K562 (cell line): Measurements from ENCODE around the gene TOR1A. TPM values are rescaled to one million over a fixed set of nuclear protein-coding genes. Genes with fewer than 3 reads are reported as not detected.
A peak's percentile ranks its signal among the peaks of the same experiment; 100 is the strongest.

Experiments used
- BCL6 ChIP-seq: fragments of 250-450 bp; sonication (Bioruptor Pico); IDR thresholded peaks from 2 replicates; pipeline ENCODE4 v1.4.0; 2020
- BRD4 ChIP-seq: fragments of 200-600 bp; sonication (generic); IDR thresholded peaks from 2 replicates; pipeline ENCODE4 v1.6.1; 2017; ENCODE audit warnings: inconsistent platforms
- BRF1 ChIP-seq: IDR thresholded peaks from 3 replicates; pipeline ENCODE4 v1.6.1; 2011; ENCODE audit warnings: borderline replicate concordance, mild to moderate bottlenecking; ENCODE audit not compliant: insufficient read length; ENCODE audit errors: extremely low read depth
- DDX20 ChIP-seq: fragments of 450-650 bp; IDR thresholded peaks from 2 replicates; pipeline ENCODE4 v1.6.1; 2016; ENCODE audit warnings: missing genetic modification characterization, low read depth, mild to moderate bottlenecking, missing compliant biosample characterization, moderate library complexity
- EP400 ChIP-seq: fragments of 450-650 bp; IDR thresholded peaks from 2 replicates; pipeline ENCODE4 v1.6.1; 2017; ENCODE audit warnings: antibody characterized with exemption, mild to moderate bottlenecking, moderate library complexity
- FOXA3 ChIP-seq, 2 experiments: fragments of 450-650 bp in 1 of 2; sonication (generic) in 1 of 2; formaldehyde crosslinking; IDR thresholded peaks in 1 of 2; conservative IDR thresholded peaks in 1 of 2; 2 replicates each; pipeline versions ENCODE4 v1.4.0 to v1.8.0; 2020 to 2022; ENCODE audit warnings: mild to moderate bottlenecking in 2 of 2, missing genetic modification reagents in 1 of 2
- FUS ChIP-seq: fragments of 200-400 bp; formaldehyde crosslinking; optimal IDR thresholded peaks from 2 replicates; pipeline ENCODE3; 2017; ENCODE audit warnings: low read depth, low read length
- GABPB2 ChIP-seq: fragments of 250-450 bp; sonication (Bioruptor Pico); conservative IDR thresholded peaks from 2 replicates; pipeline ENCODE4 v1.5.1; 2021; ENCODE audit warnings: mild to moderate bottlenecking
- KLF1 ChIP-seq: fragments of 450-650 bp; IDR thresholded peaks from 2 replicates; pipeline ENCODE4 v1.6.1; 2016; ENCODE audit warnings: missing genetic modification characterization, missing compliant biosample characterization
- LCOR ChIP-seq: sonication (generic); formaldehyde crosslinking; IDR thresholded peaks from 2 replicates; pipeline ENCODE4 v1.8.0; 2022; ENCODE audit warnings: mild to moderate bottlenecking, missing genetic modification reagents
- NCOA1 ChIP-seq: fragments of 450-650 bp; IDR thresholded peaks from 2 replicates; pipeline ENCODE4 v1.6.1; 2016; ENCODE audit warnings: low read depth
- NELFE ChIP-seq: IDR thresholded peaks from 2 replicates; pipeline ENCODE4 v1.6.1; 2011; ENCODE audit warnings: mild to moderate bottlenecking; ENCODE audit not compliant: insufficient read depth, insufficient read length
- RBFOX2 ChIP-seq: fragments of 200-400 bp; formaldehyde crosslinking; IDR thresholded peaks from 2 replicates; pipeline ENCODE4 v1.6.1; 2017; ENCODE audit warnings: low read depth, mild to moderate bottlenecking, low read length, moderate library complexity
- TOE1 ChIP-seq, 2 experiments: fragments of 450-650 bp in 1 of 2; sonication (generic) in 1 of 2; formaldehyde crosslinking in 1 of 2; IDR thresholded peaks; 2 replicates each; pipeline versions ENCODE4 v1.7.1 to v1.8.0; 2016 to 2022; ENCODE audit warnings: borderline replicate concordance in 2 of 2, mild to moderate bottlenecking in 2 of 2, antibody characterized with exemption in 1 of 2, inconsistent platforms in 1 of 2, low read depth in 1 of 2, missing genetic modification reagents in 1 of 2, moderate library complexity in 1 of 2
- ZNF347 ChIP-seq: fragments of 450-650 bp; formaldehyde crosslinking; IDR thresholded peaks from 2 replicates; pipeline ENCODE4 v1.4.0; 2020; ENCODE audit warnings: low read depth, mild to moderate bottlenecking, moderate library complexity
- ZNF436 ChIP-seq: fragments of 250-450, 450-650 bp; sonication (Bioruptor Pico); formaldehyde crosslinking; IDR thresholded peaks from 2 replicates; pipeline ENCODE4 v1.7.0; 2020; ENCODE audit warnings: mild to moderate bottlenecking
- ZNF778 ChIP-seq: fragments of 450-650 bp; formaldehyde crosslinking; IDR thresholded peaks from 2 replicates; pipeline ENCODE4 v1.4.0; 2020; ENCODE audit warnings: mild to moderate bottlenecking, moderate library complexity
- ZNF830 ChIP-seq: fragments of 250-450 bp; sonication (Bioruptor Pico); IDR thresholded peaks from 2 replicates; pipeline ENCODE4 v1.5.0; 2021; ENCODE audit warnings: mild to moderate bottlenecking
- polyA plus RNA-seq, 8 experiments: library from polyadenylated mRNA; depleted of rRNA in 4 of 8; stranded (reverse) in 5 of 8; unstranded in 3 of 8; fragments of >200 nt; fragmentation: Nextera tagmentation in 2 of 8; fragmentation: Illumina TruSeq in 1 of 8; extraction: Ambion mirVana in 2 of 8; extraction: Trizol in 1 of 8; gene quantifications; 2 replicates each; pipeline versions ENCODE4 v1.2.1 to v1.2.3, GENCODE V29; 2011 to 2014; ENCODE audit warnings: inconsistent platforms in 1 of 8, missing spikeins in 1 of 8
- total RNA-seq, 7 experiments: library from RNA; depleted of rRNA in 6 of 7; stranded (reverse); fragments of >200 nt in 6 of 7; fragmentation: Illumina TruSeq in 2 of 7; extraction: Trizol in 2 of 7; gene quantifications; 2 replicates each; pipeline versions ENCODE4 v1.2.1 to v1.2.3, GENCODE V29; 2011 to 2021; ENCODE audit warnings: low replicate concordance in 1 of 7
- TF ChIP-seq, protein P1 (sequence below): sonication (generic); formaldehyde crosslinking; IDR thresholded peaks from 2 replicates; pipeline ENCODE4 v1.8.1; 2023; ENCODE audit warnings: mild to moderate bottlenecking, missing genetic modification reagents
- TF ChIP-seq, protein P2 (sequence below): sonication (generic); formaldehyde crosslinking; IDR thresholded peaks from 2 replicates; pipeline ENCODE4 v1.8.0; 2023; ENCODE audit warnings: mild to moderate bottlenecking, missing genetic modification reagents
- TF ChIP-seq, protein P3 (sequence below): IDR thresholded peaks from 2 replicates; pipeline ENCODE4 v1.6.1; 2016; ENCODE audit warnings: missing genetic modification characterization, missing compliant biosample characterization
- TF ChIP-seq, protein P4 (sequence below): fragments of 450-650 bp; IDR thresholded peaks from 2 replicates; pipeline ENCODE4 v1.6.1; 2016; ENCODE audit warnings: mild to moderate bottlenecking

Gene TOR1A
- total and polyA plus RNA-seq, 9 of the 15 experiments (the other 6 are each of a cell fraction or from before 2014, with no cell fraction given): 4.5 to 85.8 (median 51.3) TPM

DNA sequence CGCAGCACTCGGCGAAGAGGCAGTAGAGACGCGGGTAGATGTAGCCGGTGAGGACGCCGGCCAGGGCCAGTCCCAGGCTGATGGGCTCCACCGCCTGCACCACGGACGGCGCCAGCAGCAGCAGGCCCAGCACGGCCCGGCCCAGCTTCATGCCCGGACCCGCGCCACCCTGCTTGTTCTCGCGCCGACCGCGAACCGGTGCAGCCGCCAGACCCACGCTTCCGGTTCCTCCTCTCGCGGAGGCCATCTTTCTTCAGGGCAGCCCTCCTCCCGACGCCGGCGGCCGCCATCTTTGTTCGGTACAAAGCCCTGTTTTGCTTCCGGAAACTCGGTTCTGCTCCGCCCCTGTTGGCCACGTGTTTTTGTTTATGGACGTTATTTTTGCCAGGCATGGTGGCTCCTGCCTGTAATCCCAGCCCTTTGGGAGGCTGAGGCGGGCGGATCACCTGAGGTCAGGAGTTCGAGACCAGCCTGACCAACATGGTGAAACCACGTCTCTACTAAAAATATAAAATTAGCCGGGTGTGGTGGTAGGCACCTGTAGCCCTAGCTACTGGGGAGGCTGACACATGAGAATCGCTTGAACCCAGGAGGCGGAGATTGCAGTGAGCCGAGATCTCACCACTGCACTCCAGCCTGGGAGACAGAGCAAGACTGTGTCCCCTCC lies at the start of gene TOR1A (continued):
- TF ChIP-seq DDX20 (no peak), TOE1 (IDR thresholded peaks at IDR 0.05; ENCODE audit: borderline replicate concordance) (peak; percentile 85), TOE1 (CRISPR knock-in tag; IDR thresholded peaks at IDR 0.05; ENCODE audit: borderline replicate concordance, low read depth) (peak; percentile 83), BCL6 (no peak; the same call in 1 of the 2 replicates), LCOR (CRISPR knock-in tag) (peak; percentile 73; the same call in 1 of the 2 replicates), BRD4 (no peak), EP400 (peak; percentile 95), GABPB2 (no peak), NELFE (no peak), NCOA1 (no peak; the same call in 1 of the 2 replicates), ZNF347 (CRISPR knock-in tag) (no peak), FOXA3 (CRISPR knock-in tag; conservative IDR thresholded peaks at IDR 0.05 in 1 of 2, IDR thresholded peaks at IDR 0.05 in 1 of 2) (peak in 1 of 2 experiments; percentile 77; a peak in 1 of 4 replicates), KLF1 (tag) (peak; percentile 92; the same call in 1 of the 2 replicates), ZNF778 (CRISPR knock-in tag) (no peak), BRF1 (no peak), ZNF436 (CRISPR knock-in tag) (no peak), ZNF830 (CRISPR knock-in tag) (peak; percentile 87; the same call in 1 of the 2 replicates), RBFOX2 (peak; percentile 94), FUS (no peak)
- TF ChIP-seq, protein P1, sequence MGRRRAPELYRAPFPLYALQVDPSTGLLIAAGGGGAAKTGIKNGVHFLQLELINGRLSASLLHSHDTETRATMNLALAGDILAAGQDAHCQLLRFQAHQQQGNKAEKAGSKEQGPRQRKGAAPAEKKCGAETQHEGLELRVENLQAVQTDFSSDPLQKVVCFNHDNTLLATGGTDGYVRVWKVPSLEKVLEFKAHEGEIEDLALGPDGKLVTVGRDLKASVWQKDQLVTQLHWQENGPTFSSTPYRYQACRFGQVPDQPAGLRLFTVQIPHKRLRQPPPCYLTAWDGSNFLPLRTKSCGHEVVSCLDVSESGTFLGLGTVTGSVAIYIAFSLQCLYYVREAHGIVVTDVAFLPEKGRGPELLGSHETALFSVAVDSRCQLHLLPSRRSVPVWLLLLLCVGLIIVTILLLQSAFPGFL (CRISPR knock-in tag): no peak
- TF ChIP-seq, protein P2, sequence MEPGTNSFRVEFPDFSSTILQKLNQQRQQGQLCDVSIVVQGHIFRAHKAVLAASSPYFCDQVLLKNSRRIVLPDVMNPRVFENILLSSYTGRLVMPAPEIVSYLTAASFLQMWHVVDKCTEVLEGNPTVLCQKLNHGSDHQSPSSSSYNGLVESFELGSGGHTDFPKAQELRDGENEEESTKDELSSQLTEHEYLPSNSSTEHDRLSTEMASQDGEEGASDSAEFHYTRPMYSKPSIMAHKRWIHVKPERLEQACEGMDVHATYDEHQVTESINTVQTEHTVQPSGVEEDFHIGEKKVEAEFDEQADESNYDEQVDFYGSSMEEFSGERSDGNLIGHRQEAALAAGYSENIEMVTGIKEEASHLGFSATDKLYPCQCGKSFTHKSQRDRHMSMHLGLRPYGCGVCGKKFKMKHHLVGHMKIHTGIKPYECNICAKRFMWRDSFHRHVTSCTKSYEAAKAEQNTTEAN (CRISPR knock-in tag): no peak
- TF ChIP-seq, protein P3, sequence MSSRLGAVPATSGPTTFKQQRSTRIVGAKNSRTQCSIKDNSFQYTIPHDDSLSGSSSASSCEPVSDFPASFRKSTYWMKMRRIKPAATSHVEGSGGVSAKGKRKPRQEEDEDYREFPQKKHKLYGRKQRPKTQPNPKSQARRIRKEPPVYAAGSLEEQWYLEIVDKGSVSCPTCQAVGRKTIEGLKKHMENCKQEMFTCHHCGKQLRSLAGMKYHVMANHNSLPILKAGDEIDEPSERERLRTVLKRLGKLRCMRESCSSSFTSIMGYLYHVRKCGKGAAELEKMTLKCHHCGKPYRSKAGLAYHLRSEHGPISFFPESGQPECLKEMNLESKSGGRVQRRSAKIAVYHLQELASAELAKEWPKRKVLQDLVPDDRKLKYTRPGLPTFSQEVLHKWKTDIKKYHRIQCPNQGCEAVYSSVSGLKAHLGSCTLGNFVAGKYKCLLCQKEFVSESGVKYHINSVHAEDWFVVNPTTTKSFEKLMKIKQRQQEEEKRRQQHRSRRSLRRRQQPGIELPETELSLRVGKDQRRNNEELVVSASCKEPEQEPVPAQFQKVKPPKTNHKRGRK: no peak
- TF ChIP-seq, protein P4, sequence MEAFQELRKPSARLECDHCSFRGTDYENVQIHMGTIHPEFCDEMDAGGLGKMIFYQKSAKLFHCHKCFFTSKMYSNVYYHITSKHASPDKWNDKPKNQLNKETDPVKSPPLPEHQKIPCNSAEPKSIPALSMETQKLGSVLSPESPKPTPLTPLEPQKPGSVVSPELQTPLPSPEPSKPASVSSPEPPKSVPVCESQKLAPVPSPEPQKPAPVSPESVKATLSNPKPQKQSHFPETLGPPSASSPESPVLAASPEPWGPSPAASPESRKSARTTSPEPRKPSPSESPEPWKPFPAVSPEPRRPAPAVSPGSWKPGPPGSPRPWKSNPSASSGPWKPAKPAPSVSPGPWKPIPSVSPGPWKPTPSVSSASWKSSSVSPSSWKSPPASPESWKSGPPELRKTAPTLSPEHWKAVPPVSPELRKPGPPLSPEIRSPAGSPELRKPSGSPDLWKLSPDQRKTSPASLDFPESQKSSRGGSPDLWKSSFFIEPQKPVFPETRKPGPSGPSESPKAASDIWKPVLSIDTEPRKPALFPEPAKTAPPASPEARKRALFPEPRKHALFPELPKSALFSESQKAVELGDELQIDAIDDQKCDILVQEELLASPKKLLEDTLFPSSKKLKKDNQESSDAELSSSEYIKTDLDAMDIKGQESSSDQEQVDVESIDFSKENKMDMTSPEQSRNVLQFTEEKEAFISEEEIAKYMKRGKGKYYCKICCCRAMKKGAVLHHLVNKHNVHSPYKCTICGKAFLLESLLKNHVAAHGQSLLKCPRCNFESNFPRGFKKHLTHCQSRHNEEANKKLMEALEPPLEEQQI: no peak
